Measurements from ENCODE around the gene LRRC46. TPM values are rescaled to one million over a fixed set of nuclear protein-coding genes. Genes with fewer than 3 reads are reported as not detected.

The LRRC46 gene
- total RNA-seq, 4 donors from 2014 or later = 0.44 to 3.2 (median 2.0) TPM; not detected in 1

DNA sequence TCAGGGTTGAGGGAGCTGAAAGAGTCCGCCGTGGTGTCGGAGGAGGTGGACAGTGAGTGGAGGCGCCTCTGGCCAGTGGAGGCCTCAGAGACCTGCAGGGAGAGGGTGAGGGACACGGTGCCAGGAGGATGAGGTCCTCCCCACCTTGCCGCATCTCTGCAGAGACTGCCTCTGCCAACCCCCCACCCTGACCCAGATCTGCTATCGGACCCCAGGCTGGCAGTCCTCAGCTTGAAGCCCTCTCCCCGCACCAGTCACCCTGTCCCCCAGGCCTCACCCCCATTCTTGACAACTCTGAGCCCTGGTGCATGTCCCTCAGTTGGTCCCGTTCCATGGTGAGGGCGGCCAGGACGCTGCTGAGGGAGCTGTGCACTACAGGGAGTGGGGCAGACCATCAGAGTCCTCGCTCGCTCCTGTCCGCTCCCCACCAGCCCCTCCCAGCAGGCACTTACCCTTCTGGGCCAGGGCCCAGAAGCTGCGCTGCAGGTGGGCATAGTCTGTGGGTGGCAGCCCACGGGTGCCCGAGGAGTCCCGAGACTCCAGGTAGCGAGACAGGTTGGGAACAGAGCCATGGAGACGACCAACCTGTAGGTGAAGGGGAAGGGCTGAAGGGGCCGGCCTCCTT, 15.2 kb upstream of the LRRC46 start:
- no peak for DNase-seq
- peaks cover 18 to 45% of the 10 kb centered on the region in 2 donors for H3K36me3 ChIP-seq
- no peak overlapping the region for H3K4me3 ChIP-seq (replicated peaks in 1 of 3)
- 93 to 95% methylated on average over 16 to 21 of the region's 21 CpGs for WGBS, 2 donors
- intact Hi-C loops (cut with DNase I) = no loop called here
- no peak for TF ChIP-seq POLR2A (IDR thresholded peaks at IDR 0.05)
- TF ChIP-seq, protein P1, sequence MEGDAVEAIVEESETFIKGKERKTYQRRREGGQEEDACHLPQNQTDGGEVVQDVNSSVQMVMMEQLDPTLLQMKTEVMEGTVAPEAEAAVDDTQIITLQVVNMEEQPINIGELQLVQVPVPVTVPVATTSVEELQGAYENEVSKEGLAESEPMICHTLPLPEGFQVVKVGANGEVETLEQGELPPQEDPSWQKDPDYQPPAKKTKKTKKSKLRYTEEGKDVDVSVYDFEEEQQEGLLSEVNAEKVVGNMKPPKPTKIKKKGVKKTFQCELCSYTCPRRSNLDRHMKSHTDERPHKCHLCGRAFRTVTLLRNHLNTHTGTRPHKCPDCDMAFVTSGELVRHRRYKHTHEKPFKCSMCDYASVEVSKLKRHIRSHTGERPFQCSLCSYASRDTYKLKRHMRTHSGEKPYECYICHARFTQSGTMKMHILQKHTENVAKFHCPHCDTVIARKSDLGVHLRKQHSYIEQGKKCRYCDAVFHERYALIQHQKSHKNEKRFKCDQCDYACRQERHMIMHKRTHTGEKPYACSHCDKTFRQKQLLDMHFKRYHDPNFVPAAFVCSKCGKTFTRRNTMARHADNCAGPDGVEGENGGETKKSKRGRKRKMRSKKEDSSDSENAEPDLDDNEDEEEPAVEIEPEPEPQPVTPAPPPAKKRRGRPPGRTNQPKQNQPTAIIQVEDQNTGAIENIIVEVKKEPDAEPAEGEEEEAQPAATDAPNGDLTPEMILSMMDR (IDR thresholded peaks at IDR 0.05) = no peak
- no peaks in the 10 kb centered on the region for H3K9me3 ChIP-seq
- no peak overlapping the region for H3K27ac ChIP-seq
- H3K27me3 ChIP-seq = no peaks in the 10 kb centered on the region
- peaks cover 16 to 19% of the 10 kb centered on the region in 2 donors for H3K4me1 ChIP-seq

DNA sequence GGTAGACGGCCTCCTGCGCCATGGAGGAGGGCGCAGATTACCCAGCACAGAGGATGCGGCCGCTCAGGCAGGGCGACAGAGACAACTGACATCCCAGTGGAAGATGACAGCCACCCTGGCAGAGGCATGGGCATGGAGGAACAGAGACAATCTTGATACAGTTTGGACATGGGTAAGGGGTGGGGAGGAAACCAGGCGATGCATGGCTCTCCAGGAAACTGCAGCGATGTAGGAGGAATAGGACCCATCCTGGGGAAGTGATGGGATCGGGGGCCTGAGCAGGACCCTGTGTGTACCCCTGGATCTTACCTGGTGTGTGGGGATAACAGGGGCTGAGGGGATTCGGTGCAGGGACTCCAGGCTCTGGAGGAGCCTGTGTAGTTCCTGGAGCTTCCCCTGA, 14.5 kb upstream of the LRRC46 start:
- Histone ChIP-seq H3K36me3 (peaks cover 18 to 45% of the 10 kb centered on the region in 2 donors), H3K27ac (no peak overlapping the region), H3K4me3 (replicated peaks in 1 of 3) (no peak overlapping the region), H3K27me3 (no peaks in the 10 kb centered on the region), H3K4me1 (peaks cover 14 to 16% of the 10 kb centered on the region in 2 donors), H3K9me3 (no peaks in the 10 kb centered on the region)
- DNase-seq = no peak
- intact Hi-C loops (cut with DNase I) = no loop called here
- WGBS, 2 donors = 96 to 97% methylated on average over 10 of the region's 10 CpGs
- TF ChIP-seq, protein P1 (IDR thresholded peaks at IDR 0.05) = no peak
- no peak for TF ChIP-seq POLR2A (IDR thresholded peaks at IDR 0.05)

DNA sequence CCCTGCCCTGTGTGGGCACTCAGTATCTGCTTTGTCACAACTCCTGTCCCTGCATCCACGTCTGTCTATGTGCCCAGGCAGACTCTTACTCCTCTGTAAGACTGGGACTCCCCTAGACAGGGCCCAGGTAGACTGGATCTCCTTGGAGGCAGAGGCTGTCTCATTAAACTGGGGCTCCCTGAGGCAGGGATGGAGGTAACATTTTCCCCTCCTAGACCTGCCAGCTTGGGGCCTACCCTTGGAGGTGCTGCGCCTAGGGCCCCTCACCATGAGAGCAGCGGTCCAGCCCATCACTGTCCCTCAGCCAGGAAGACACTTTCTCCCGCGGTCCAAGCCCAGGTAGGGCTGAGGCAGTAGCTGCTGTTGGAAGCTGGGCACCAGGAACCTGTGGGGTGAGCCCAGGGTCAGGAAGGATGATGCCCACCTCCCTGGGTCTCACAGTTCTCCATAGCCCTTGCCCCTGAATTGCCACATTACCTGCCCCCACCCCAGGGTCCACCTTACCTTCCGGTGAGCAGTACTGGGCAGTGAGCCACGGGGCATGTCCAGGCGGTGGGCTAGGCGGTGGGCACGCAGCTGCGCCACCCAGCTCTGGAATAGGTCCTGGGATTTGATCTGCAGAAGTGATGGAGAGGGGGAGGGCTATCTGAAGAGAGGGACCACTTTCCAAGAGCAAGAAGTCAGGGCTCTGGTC, 13.3 kb upstream of the LRRC46 start:
- peaks cover 18 to 46% of the 10 kb centered on the region in 2 donors for H3K36me3 ChIP-seq
- no peaks in the 10 kb centered on the region for H3K9me3 ChIP-seq
- H3K4me1 ChIP-seq = peaks cover 7 to 20% of the 10 kb centered on the region in 2 donors
- no peak for DNase-seq
- WGBS, 2 donors = 93 to 97% methylated on average over 5 to 7 of the region's 11 CpGs
- no peaks in the 10 kb centered on the region for H3K27me3 ChIP-seq
- H3K27ac ChIP-seq = no peak overlapping the region
- intact Hi-C loops (cut with DNase I) = no loop called here
- no peak overlapping the region for H3K4me3 ChIP-seq (replicated peaks in 1 of 3)
- no peak for TF ChIP-seq POLR2A (IDR thresholded peaks at IDR 0.05)
- TF ChIP-seq, protein P1 (IDR thresholded peaks at IDR 0.05) = no peak

- intact Hi-C loops (cut with DNase I) = no loop called here
- WGBS, 2 donors = 86 to 89% methylated on average over 9 of the region's 10 CpGs
- TF ChIP-seq, protein P1 (IDR thresholded peaks at IDR 0.05) = no peak
- TF ChIP-seq POLR2A (IDR thresholded peaks at IDR 0.05) = no peak
- H3K4me3 ChIP-seq (replicated peaks in 1 of 3) = no peak overlapping the region
- peaks cover 7 to 20% of the 10 kb centered on the region in 2 donors for H3K4me1 ChIP-seq
- peaks cover 24 to 51% of the 10 kb centered on the region in 2 donors for H3K36me3 ChIP-seq
- no peaks in the 10 kb centered on the region for H3K9me3 ChIP-seq
- DNase-seq = no peak
- no peaks in the 10 kb centered on the region for H3K27me3 ChIP-seq
- no peak overlapping the region for H3K27ac ChIP-seq
Observed at GRCh38 chr17:47819475-47819874, 12.0 kb upstream of the LRRC46 start.

All from thyroid gland (tissue), 4 donors.